GM21786 (cell line): Measurements from ENCODE around the gene DSTN.

Experiments
- ATAC-seq: cut with Tn5 transposase; IDR thresholded peaks from one replicate; pipeline ENCODE4 v1.9.1; 2021; ENCODE audit not compliant: unreplicated experiment

DSTN gene

GRCh38 chr20:17545127-17545526 is 24.7 kb upstream of the DSTN start:
- ATAC-seq: no peak

- ATAC-seq: no peak
Observed at GRCh38 chr20:17549131-17549530, 20.7 kb upstream of the DSTN start.

DNA sequence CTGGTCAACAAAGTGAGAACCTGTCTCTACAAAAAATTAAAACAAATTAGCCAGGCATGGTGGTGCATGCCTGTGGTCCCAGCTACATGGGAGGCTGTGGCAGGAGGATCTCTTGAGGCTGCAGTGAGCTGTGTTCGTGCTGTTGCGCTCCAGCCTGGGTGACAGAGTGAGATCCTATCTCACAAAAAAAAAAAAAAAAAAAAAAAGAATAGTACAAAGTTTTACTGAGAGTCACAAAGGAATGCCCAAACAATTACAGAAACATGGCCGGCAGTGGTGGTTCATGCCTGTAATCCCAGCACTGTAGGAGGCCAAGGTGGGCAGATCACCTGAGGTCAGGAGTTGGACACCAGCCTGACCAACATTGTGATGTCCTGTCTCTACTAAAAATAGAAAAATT is 14.8 kb upstream of the DSTN start:
- ATAC-seq: no peak

GRCh38 chr20:17556837-17557674 is 12.8 kb upstream of the DSTN start:
- ATAC-seq: no peak

GRCh38 chr20:17557675-17558006 is 12.2 kb upstream of the DSTN start:
- ATAC-seq: no peak

GRCh38 chr20:17558154-17558940 is 11.5 kb upstream of the DSTN start:
- ATAC-seq: no peak

DNA sequence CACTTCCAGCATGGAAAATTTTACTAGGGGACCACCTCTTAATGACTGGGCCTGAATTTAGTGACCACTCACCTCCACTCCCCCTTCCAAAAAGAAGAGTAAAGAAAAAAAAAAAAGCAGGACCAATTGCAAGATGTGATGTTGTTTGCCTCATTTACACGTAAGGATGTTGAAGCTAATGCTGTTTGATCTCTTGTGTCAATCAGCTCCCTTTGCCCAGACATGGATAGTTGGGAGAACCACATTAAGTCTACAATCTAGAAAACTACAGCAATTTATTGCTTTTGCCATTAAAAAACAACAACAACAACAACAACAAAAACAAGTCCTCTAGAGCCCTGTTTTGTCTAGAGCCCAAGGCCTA is 11.0 kb upstream of the DSTN start:
- no peak for ATAC-seq

GRCh38 chr20:17559338-17559737 is 10.5 kb upstream of the DSTN start:
- ATAC-seq: no peak

DNA sequence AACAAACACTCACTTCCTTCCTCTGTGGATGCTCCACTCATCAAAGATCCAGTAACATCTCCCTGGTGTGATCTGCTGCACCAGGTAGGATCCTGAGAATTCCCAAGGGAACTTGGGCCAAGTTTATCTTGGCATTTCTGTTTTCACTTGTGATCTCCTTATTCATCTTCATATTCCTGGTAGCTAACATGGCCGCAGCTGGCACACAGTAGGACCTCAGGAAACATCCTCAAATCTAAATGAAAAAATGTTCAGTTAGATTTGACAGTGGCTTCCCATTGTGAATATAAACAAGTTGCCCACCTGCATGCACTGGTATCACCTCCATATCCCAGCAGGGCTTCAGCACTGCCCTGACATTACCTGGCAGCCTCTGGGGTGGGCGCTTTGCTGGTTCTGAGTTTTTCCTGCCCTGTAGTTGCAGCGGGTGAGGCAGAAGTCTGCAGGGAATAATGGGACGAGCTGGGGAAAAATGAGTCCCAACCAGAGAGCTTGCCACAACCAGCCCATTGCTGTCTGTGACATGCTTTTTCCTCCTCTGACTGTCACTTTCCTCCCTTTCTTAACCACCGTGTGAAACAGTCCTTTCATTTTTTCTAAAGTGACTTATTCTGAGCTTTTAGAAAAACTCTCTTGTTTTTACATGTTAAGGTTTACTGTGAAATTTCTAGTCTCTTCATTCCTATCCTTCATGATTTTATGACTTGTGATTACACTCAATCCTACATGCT is 9.4 kb upstream of the DSTN start:
- ATAC-seq: no peak

GRCh38 chr20:17562804-17563305 is 7.0 kb upstream of the DSTN start:
- ATAC-seq: no peak

- no peak for ATAC-seq
Observed at GRCh38 chr20:17565169-17565845, 4.6 kb upstream of the DSTN start.

DNA sequence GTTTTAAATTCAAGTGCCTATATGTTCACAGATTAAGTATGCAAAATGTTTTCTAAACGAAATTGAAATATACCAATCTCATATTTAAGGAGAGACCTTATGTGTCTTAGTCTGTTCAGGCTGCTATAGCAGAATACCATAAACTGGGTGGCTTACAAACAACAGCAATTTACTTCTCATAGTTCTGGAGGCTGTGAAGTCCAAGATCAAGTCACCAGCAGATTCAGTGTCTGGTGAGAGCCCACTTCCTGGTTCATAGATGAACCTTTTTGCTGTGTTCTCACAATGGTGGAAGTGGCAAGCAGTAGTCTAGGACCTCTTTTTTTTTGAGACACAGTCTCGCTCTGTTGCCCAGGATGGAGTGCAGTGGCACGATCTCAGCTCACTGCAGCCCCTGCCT is 3.5 kb upstream of the DSTN start:
- ATAC-seq: no peak

DNA sequence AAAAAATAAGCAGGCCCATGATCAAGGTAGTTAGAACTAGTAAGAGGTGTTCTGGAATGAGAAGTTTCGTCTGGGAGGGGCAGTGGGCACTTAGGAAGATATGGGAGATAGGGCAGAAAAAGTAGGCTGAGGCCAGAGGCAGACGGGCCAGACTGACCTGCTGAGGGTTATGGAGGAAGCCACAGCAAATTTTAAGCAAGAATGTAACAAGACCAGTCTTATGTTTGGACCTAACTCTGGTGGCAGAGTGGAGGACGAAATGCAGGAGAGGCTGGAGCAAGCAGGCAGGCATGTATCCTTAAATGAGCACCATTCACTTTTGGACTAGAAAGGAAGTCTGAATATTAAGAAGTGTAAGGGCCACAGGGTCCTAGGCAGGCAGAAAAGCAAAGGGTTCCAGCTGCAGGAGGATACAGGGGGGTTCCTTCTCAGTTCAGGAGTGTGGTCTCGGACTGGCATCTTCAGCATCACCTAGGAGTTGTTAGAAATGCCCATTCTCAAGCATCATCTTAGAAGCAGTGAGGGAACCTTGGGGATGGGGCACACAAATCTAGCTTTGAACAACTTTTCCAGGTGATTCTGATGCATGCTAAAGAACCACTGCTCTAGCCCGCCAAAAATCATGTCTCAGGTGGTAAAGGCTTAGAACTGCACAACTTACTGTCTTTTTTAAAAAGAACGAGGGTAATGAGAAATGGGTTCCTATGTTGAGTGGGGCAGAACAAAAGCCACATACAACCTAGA is 1.7 kb upstream of the DSTN start:
- ATAC-seq: no peak

GRCh38 chr20:17568972-17569521 is 828 bp upstream of the DSTN start:
- no peak for ATAC-seq

- ATAC-seq: peak; percentile 34
Observed at GRCh38 chr20:17570347-17571152, 675 bp downstream of the DSTN start.

- no peak for ATAC-seq
Observed at GRCh38 chr20:17571153-17571527, 1.3 kb downstream of the DSTN start.

- ATAC-seq: no peak
Observed at GRCh38 chr20:17572034-17572638, 2.3 kb downstream of the DSTN start.

DNA sequence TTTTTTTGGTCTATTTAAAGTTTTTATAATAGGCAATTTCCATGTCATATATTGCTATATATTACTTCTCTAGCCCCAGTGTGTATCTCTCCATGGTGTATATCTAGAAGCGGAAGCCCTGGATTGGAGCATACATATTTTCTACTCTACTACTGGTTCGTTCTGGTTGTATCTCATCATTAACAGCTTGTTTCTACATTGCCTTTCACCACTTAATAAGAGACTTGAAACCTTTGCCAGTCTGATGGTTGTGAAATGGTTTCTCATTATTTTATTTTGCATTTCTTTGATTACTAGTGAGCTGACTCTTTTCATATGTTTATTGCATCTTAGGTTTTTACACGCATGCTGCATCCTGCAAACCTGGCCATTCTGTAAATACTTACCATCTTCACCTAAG is 3.6 kb downstream of the DSTN start:
- ATAC-seq: no peak

GRCh38 chr20:17576215-17576614 is 6.3 kb downstream of the DSTN start:
- ATAC-seq: no peak
